NT2/D1 (cell line): ENCODE measurements around the gene TEAD1.

Experiments
- DNase-seq: peaks from one replicate; pipeline ENCODE4 v3.0.0-alpha.2; 2011; ENCODE audit warnings: low read depth, low spot score
- H3K27me3 ChIP-seq: 2 replicates; pipeline ENCODE4 v1.6.0; 2011; ENCODE audit warnings: mild to moderate bottlenecking; ENCODE audit not compliant: insufficient read length, insufficient read depth
- H3K36me3 ChIP-seq: 2 replicates; pipeline ENCODE4 v1.6.1; 2011; ENCODE audit warnings: mild to moderate bottlenecking, low read length, mixed read lengths; ENCODE audit not compliant: insufficient read depth, insufficient read length
- H3K4me1 ChIP-seq: 2 replicates; pipeline ENCODE4 v1.5.1; 2011; ENCODE audit not compliant: insufficient read depth, insufficient read length
- H3K4me3 ChIP-seq: 2 replicates; pipeline ENCODE4 v1.5.1; 2011; ENCODE audit warnings: low read depth; ENCODE audit not compliant: insufficient read length
- H3K9ac ChIP-seq: 2 replicates; pipeline ENCODE4 v1.6.0; 2011; ENCODE audit warnings: low read depth; ENCODE audit not compliant: insufficient read length
- H3K9me3 ChIP-seq: 2 replicates; pipeline ENCODE4 v1.5.1; 2011; ENCODE audit warnings: mild to moderate bottlenecking, low read length; ENCODE audit not compliant: insufficient read depth
- SUZ12 ChIP-seq: IDR thresholded peaks from 2 replicates; pipeline ENCODE4 v1.6.1; 2011; ENCODE audit not compliant: insufficient read length, insufficient read depth; ENCODE audit errors: extremely low read depth
- YY1 ChIP-seq: IDR thresholded peaks from 2 replicates; pipeline ENCODE4 v1.6.1; 2011; ENCODE audit not compliant: insufficient read length, insufficient read depth
- ZNF274 ChIP-seq: IDR thresholded peaks from 2 replicates; pipeline ENCODE4 v1.6.1; 2011; ENCODE audit warnings: mild to moderate bottlenecking, low read depth, low read length

The TEAD1 gene

DNA sequence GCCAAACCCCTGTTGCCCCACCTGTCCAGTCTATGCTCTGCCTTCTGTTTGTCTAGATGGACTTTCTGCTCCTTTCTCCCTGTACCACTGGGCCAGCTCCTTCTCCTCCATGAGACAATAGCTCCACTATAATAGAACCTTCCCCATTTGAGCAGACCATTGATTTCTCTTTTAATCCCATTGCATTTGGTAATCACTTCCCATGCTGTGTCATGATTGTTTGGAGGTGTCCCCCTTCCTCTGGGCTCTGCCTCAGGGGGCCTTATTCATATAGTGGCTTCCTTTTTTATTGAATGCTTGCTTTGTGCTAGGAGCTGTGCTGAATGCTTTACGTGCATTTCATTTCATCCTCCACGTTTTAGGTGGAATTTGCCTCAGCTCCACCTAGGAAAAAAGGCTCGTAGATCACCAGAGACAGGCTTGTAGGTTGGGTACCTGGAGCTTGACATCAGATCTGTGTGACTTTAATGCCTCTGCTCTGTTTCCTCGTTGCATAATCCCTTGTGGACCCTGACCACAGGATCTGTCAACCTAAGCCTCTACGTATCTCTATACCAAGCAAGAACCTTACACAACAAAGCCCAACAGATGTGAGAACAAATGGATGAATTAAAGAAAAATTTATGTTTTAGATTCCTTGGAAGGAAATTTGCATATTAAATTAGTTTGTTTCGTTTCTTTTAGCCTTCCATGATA is 228.7 kb downstream of the TEAD1 start:
- H3K4me3 ChIP-seq, result no peak overlapping the region
- H3K36me3 ChIP-seq, result peaks cover 40% of the 10 kb centered on the region
- H3K9ac ChIP-seq, result no peak overlapping the region
- no peak for DNase-seq
- H3K27me3 ChIP-seq, result no peaks in the 10 kb centered on the region
- H3K4me1 ChIP-seq, result no peaks in the 10 kb centered on the region
- H3K9me3 ChIP-seq, result no peaks in the 10 kb centered on the region
- TF ChIP-seq YY1 (no peak), SUZ12 (no peak)

DNA sequence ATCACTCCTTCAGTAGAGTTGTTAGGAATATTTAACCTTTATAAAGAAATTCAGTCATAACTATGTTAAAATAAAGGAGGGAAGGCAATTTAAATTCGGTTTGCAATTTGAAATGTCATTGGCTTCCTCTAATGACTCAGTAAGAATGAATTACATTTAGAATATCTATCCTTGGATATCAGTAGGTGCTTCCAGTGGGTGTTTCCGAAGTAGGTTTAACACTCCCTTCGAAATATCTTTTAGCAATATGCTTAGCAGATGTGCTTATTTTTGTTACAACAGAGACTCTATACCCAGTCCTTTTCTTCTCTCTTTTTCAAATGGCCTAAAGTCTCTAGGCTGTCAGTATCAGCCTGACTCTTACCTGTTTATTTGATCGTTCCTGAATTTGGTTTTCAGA is 231.2 kb downstream of the TEAD1 start:
- no peak for DNase-seq
- Histone ChIP-seq H3K4me3 (no peak overlapping the region), H3K9ac (no peak overlapping the region), H3K4me1 (no peaks in the 10 kb centered on the region), H3K36me3 (peaks cover 38% of the 10 kb centered on the region), H3K27me3 (no peaks in the 10 kb centered on the region), H3K9me3 (no peaks in the 10 kb centered on the region)
- no peak for TF ChIP-seq ZNF274
- no peak for TF ChIP-seq SUZ12
- no peak for TF ChIP-seq YY1

DNA sequence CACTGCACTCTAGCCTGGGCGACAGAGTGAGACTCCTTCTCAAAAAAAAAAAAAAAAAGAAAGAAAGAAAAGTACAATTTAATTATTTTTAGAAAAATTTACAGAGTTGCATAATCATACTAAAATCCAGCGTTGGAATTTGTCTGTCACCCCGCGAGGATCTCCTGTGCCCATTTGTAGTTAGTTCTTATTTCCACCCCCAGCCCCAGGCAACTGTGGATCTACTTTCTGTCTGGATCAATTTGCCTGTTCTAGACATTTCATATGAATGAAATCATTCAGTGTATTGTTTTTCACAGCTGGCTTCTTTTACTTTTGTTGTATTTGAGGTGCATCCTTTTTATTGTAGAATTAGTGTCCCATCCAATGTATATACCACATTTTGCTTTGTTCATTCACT is 232.3 kb downstream of the TEAD1 start:
- TF ChIP-seq ZNF274 (no peak), SUZ12 (no peak), YY1 (no peak)
- no peak for DNase-seq
- Histone ChIP-seq H3K36me3 (peaks cover 35% of the 10 kb centered on the region), H3K9me3 (no peaks in the 10 kb centered on the region), H3K9ac (no peak overlapping the region), H3K27me3 (no peaks in the 10 kb centered on the region), H3K4me1 (no peaks in the 10 kb centered on the region), H3K4me3 (no peak overlapping the region)

DNA sequence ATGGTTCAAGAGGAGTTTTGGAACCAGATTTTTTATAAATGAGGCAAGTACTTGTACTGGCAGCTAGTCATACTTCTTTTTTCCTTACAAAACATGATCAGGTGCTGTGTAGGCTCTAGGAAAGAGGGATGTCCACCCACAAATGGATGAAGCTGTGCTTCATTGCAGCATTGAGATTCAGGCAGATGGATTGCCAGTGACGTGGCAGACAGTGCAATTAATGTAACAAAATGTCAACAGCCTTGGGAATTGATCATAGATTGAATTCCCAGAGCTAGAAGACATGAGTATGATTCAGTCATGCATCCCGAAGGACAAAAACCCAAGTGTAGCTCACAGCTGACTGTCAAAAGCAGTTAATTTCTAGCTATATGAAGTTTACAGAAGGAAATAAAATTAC is 235.7 kb downstream of the TEAD1 start:
- Histone ChIP-seq H3K4me3 (no peak overlapping the region), H3K36me3 (peaks cover 12% of the 10 kb centered on the region)
- no peak for DNase-seq

DNA sequence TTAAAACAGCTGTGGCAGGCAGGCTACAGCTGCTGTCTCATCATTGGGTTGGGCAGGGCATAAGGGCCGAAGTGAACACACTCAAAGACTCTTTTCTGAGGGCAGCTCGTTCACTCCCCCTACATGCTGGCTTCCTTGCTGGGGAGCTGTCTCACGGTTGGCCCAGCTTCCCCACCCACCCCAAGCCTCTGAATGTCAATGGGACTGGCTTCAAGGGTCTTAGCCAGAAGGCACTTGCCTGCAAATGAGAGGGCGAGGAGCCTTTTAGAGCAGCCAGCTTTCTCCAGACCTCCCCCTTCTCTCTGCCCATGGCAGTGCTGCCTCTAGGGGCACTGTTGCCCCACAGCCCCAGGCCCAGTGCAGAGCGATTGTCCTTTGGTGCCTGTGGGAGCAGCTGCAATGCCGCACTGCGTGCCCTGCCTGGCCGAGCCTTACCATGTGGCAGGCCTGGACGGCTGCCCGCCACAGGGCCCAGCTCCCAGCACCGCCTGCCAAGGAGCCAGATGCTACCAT is 240.2 kb downstream of the TEAD1 start:
- TF ChIP-seq SUZ12, result no peak
- TF ChIP-seq YY1, result no peak
- no peak for TF ChIP-seq ZNF274
- no peaks in the 10 kb centered on the region for H3K27me3 ChIP-seq
- peaks cover 10% of the 10 kb centered on the region for H3K36me3 ChIP-seq
- H3K9me3 ChIP-seq, result no peaks in the 10 kb centered on the region
- H3K4me3 ChIP-seq, result no peak overlapping the region
- no peak overlapping the region for H3K9ac ChIP-seq
- H3K4me1 ChIP-seq, result peaks cover 4% of the 10 kb centered on the region
- peak; percentile 68 for DNase-seq

More for the DNA sequence above, 235.7 kb downstream of the TEAD1 start:
- Histone ChIP-seq H3K9ac (no peak overlapping the region), H3K4me1 (peaks cover 1% of the 10 kb centered on the region), H3K27me3 (no peaks in the 10 kb centered on the region), H3K9me3 (no peaks in the 10 kb centered on the region)
- no peak for TF ChIP-seq YY1
- TF ChIP-seq SUZ12, result no peak

DNA sequence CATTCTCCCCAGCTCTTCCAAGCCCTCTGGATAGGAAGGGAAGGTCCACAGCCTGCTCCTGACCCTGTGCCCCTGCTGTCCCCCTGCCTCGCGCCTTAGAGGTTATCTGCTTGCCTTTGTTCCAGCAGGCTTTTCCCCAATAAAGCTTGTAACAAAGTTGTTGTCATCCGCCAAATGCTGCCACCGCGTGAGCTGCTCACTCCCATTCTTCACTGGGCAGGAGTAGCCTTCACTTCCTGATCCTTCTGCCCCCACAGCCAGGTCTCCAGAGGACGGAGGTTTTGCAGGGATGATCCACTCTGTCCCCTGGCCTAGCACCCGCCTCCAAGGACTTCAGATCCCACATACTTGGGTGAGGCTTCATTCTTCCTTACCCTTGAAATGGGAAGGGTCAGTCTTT is 240.9 kb downstream of the TEAD1 start:
- TF ChIP-seq SUZ12 (no peak), ZNF274 (no peak), YY1 (no peak)
- peaks cover 4% of the 10 kb centered on the region for H3K4me1 ChIP-seq
- H3K9ac ChIP-seq, result no peak overlapping the region
- H3K36me3 ChIP-seq, result peaks cover 10% of the 10 kb centered on the region
- no peak for DNase-seq
- no peaks in the 10 kb centered on the region for H3K27me3 ChIP-seq
- H3K4me3 ChIP-seq, result no peak overlapping the region
- no peaks in the 10 kb centered on the region for H3K9me3 ChIP-seq

DNA sequence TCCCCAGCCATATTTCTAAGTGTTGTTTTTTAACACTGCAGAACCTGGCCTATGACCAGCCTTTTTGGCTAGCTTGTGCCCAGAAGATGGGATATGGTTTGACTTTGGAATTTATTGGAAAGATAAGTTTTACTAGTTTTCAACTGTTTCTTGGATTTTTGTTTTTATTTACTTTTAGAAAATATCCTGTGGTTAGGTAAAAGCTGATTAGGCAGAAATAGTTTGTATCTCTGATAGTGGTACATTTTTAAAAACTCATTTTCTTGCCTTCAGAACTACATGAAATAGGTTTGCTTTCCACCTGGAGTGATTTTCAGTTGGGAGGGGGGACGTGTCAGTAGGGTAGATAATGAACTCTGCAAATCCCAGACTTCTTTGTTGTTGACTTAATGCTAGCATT is 243.6 kb downstream of the TEAD1 start:
- peaks cover 4% of the 10 kb centered on the region for H3K4me1 ChIP-seq
- H3K9me3 ChIP-seq, result no peaks in the 10 kb centered on the region
- TF ChIP-seq YY1 (no peak), ZNF274 (no peak), SUZ12 (no peak)
- H3K36me3 ChIP-seq, result peaks cover 12% of the 10 kb centered on the region
- no peaks in the 10 kb centered on the region for H3K27me3 ChIP-seq
- no peak for DNase-seq
- H3K9ac ChIP-seq, result no peak overlapping the region
- H3K4me3 ChIP-seq, result no peak overlapping the region
